NCI-H526 (cell line): ENCODE data around the gene KIF1B.
A peak's percentile ranks its signal among the peaks of the same experiment; 100 is the strongest.
"Not testable (repeated sequence)": the region's sequence is repeated elsewhere in the genome, so short reads cannot be mapped to it uniquely, and the experiment has no call there.

Experiments
- DNase-seq, 2 experiments: peaks; one replicate each; lab custom pipeline; 2025; lab: John Stamatoyannopoulos, UW

The KIF1B gene

GRCh38 chr1:10195570-10195969, 14.8 kb upstream of the KIF1B start:
- DNase-seq, result no peak

- no peak for DNase-seq
These were observed 13.4 kb upstream of the KIF1B start for GRCh38 chr1:10196976-10197375.

GRCh38 chr1:10200620-10201019, 9.8 kb upstream of the KIF1B start:
- no peak for DNase-seq

GRCh38 chr1:10204003-10204642, 6.2 kb upstream of the KIF1B start:
- DNase-seq, result no peak

GRCh38 chr1:10205206-10205605, 5.2 kb upstream of the KIF1B start:
- not testable (repeated sequence) for DNase-seq

GRCh38 chr1:10207810-10208209, 2.6 kb upstream of the KIF1B start:
- DNase-seq, result no peak

- DNase-seq, result no peak
These were observed 1.8 kb upstream of the KIF1B start for GRCh38 chr1:10208537-10208936.

- no peak for DNase-seq
These were observed 823 bp upstream of the KIF1B start for GRCh38 chr1:10209590-10209904.

GRCh38 chr1:10210841-10211804, 753 bp downstream of the KIF1B start:
- peak; percentile 6 to 57 for DNase-seq

- peak in 1 of 2 experiments; percentile 49 for DNase-seq
These were observed 1.5 kb downstream of the KIF1B start for GRCh38 chr1:10211805-10212410.

GRCh38 chr1:10212476-10212875, 2.1 kb downstream of the KIF1B start:
- no peak for DNase-seq

GRCh38 chr1:10213186-10213705, 2.9 kb downstream of the KIF1B start:
- DNase-seq, result no peak

- DNase-seq, result no peak
These were observed 5.8 kb downstream of the KIF1B start for GRCh38 chr1:10216090-10216749.

- DNase-seq, result no peak
These were observed 7.5 kb downstream of the KIF1B start for GRCh38 chr1:10217748-10218441.

- DNase-seq, result no peak
These were observed 9.8 kb downstream of the KIF1B start for GRCh38 chr1:10220200-10220599.

- not testable (repeated sequence) for DNase-seq
These were observed 10.3 kb downstream of the KIF1B start for GRCh38 chr1:10220657-10221056.

- no peak for DNase-seq
These were observed 15.2 kb downstream of the KIF1B start for GRCh38 chr1:10225573-10225972.

GRCh38 chr1:10228528-10228927, 18.2 kb downstream of the KIF1B start:
- DNase-seq, result no peak

GRCh38 chr1:10229903-10230302, 19.5 kb downstream of the KIF1B start:
- no peak for DNase-seq

GRCh38 chr1:10232163-10232562, 21.8 kb downstream of the KIF1B start:
- no peak for DNase-seq

GRCh38 chr1:10236405-10237156, 26.2 kb downstream of the KIF1B start:
- DNase-seq, result no peak
